K562 (cell line): ENCODE data around the gene GNPAT. TPM values are rescaled to one million over a fixed set of nuclear protein-coding genes. Genes with fewer than 3 reads are reported as not detected.
A peak's percentile ranks its signal among the peaks of the same experiment; 100 is the strongest.

Source experiments
- BRD9 ChIP-seq: fragments of 450-650 bp; IDR thresholded peaks from 2 replicates; pipeline ENCODE4 v1.6.1; 2018; ENCODE audit warnings: low read depth; ENCODE audit not compliant: partially characterized antibody
- CREM ChIP-seq: IDR thresholded peaks from 2 replicates; pipeline ENCODE4 v1.6.1; 2014; ENCODE audit warnings: antibody characterized with exemption, low read depth
- EP400 ChIP-seq: fragments of 450-650 bp; IDR thresholded peaks from 2 replicates; pipeline ENCODE4 v1.6.1; 2017; ENCODE audit warnings: antibody characterized with exemption, mild to moderate bottlenecking, moderate library complexity
- L3MBTL2 ChIP-seq: fragments of 450-650 bp; IDR thresholded peaks from 2 replicates; pipeline ENCODE4 v1.6.1; 2016; ENCODE audit warnings: mild to moderate bottlenecking, moderate library complexity
- MCM7 ChIP-seq, 2 experiments: fragments of 450-650 bp; IDR thresholded peaks; 2 replicates each; pipeline ENCODE4 v1.6.1; 2016 to 2018
- PREB ChIP-seq: sonication (generic); formaldehyde crosslinking; IDR thresholded peaks from 2 replicates; pipeline ENCODE4 v1.8.1; 2023; ENCODE audit warnings: mild to moderate bottlenecking, missing genetic modification reagents
- PTBP1 ChIP-seq: fragments of 200-400 bp; formaldehyde crosslinking; IDR thresholded peaks from 2 replicates; pipeline ENCODE4 v1.6.1; 2017; ENCODE audit warnings: low read depth, low read length
- SREBF2 ChIP-seq: sonication (generic); formaldehyde crosslinking; IDR thresholded peaks from 2 replicates; pipeline ENCODE4 v1.4.0; 2020; ENCODE audit warnings: mild to moderate bottlenecking, missing genetic modification reagents
- THRA ChIP-seq: fragments of 450-650 bp; IDR thresholded peaks from 2 replicates; pipeline ENCODE4 v1.6.1; 2017; ENCODE audit warnings: mild to moderate bottlenecking, moderate library complexity
- ZNF41 ChIP-seq: fragments of 250-450 bp; sonication (Bioruptor Pico); conservative IDR thresholded peaks from 2 replicates; pipeline ENCODE4 v1.4.0; 2020; ENCODE audit warnings: mild to moderate bottlenecking
- polyA plus RNA-seq, 8 experiments: library from polyadenylated mRNA; depleted of rRNA in 4 of 8; stranded (reverse) in 5 of 8; unstranded in 3 of 8; fragments of >200 nt; fragmentation: Nextera tagmentation in 2 of 8; fragmentation: Illumina TruSeq in 1 of 8; extraction: Ambion mirVana in 2 of 8; extraction: Trizol in 1 of 8; gene quantifications; 2 replicates each; pipeline versions ENCODE4 v1.2.1 to v1.2.3, GENCODE V29; 2011 to 2014; ENCODE audit warnings: inconsistent platforms in 1 of 8, missing spikeins in 1 of 8
- total RNA-seq, 7 experiments: library from RNA; depleted of rRNA in 6 of 7; stranded (reverse); fragments of >200 nt in 6 of 7; fragmentation: Illumina TruSeq in 2 of 7; extraction: Trizol in 2 of 7; gene quantifications; 2 replicates each; pipeline versions ENCODE4 v1.2.1 to v1.2.3, GENCODE V29; 2011 to 2021; ENCODE audit warnings: low replicate concordance in 1 of 7

GNPAT gene
- total and polyA plus RNA-seq, 9 of the 15 experiments (the other 6 are each of a cell fraction or from before 2014, with no cell fraction given) = 32.1 to 68.8 (median 50.7) TPM

- no peak for TF ChIP-seq THRA
- TF ChIP-seq SREBF2 (CRISPR knock-in tag) = no peak
- TF ChIP-seq CREM = no peak
- no peak for TF ChIP-seq PTBP1
- TF ChIP-seq EP400 = no peak
- TF ChIP-seq L3MBTL2 = no peak
- no peak for TF ChIP-seq BRD9
- TF ChIP-seq MCM7 (IDR thresholded peaks at IDR 0.05) = 0 out of 4 replicates have a peak, but pooled peaks of 1 of the 2 experiments have one; percentile 50
- no peak for TF ChIP-seq PREB
- TF ChIP-seq ZNF41 (CRISPR knock-in tag) = no peak
These were observed 25.2 kb upstream of the GNPAT start (continued) for GRCh38 chr1:231215681-231216385.
